HG03439 (cell line): ENCODE results near the gene PDLIM3.
"Not testable (repeated sequence)": the region's sequence is repeated elsewhere in the genome, so short reads cannot be mapped to it uniquely, and the experiment has no call there.

Experiments used
- ATAC-seq: cut with Tn5 transposase; IDR thresholded peaks from one replicate; pipeline ENCODE4 v1.9.1; 2021; ENCODE audit warnings: mild to moderate bottlenecking, moderate library complexity; ENCODE audit not compliant: unreplicated experiment

PDLIM3 gene

GRCh38 chr4:185554365-185555126, 19.2 kb upstream of the PDLIM3 start:
- ATAC-seq: no peak

- no peak for ATAC-seq
Measured at GRCh38 chr4:185552254-185552653, 16.9 kb upstream of the PDLIM3 start.

GRCh38 chr4:185550933-185551332, 15.6 kb upstream of the PDLIM3 start:
- no peak for ATAC-seq

GRCh38 chr4:185549095-185549639, 13.9 kb upstream of the PDLIM3 start:
- no peak for ATAC-seq

- no peak for ATAC-seq
Measured at GRCh38 chr4:185548587-185548986, 13.3 kb upstream of the PDLIM3 start.

GRCh38 chr4:185546335-185546734, 11.0 kb upstream of the PDLIM3 start:
- ATAC-seq: no peak

- ATAC-seq: no peak
Measured at GRCh38 chr4:185542626-185543315, 7.5 kb upstream of the PDLIM3 start.

- no peak for ATAC-seq
Measured at GRCh38 chr4:185541251-185541727, 6.0 kb upstream of the PDLIM3 start.

GRCh38 chr4:185540487-185541120, 5.3 kb upstream of the PDLIM3 start:
- ATAC-seq: no peak

GRCh38 chr4:185540040-185540439, 4.7 kb upstream of the PDLIM3 start:
- ATAC-seq: no peak

GRCh38 chr4:185538806-185539205, 3.5 kb upstream of the PDLIM3 start:
- no peak for ATAC-seq

GRCh38 chr4:185536411-185536709, 1.1 kb upstream of the PDLIM3 start:
- ATAC-seq: no peak

- no peak for ATAC-seq
Measured at GRCh38 chr4:185535612-185536410, 504 bp upstream of the PDLIM3 start.

GRCh38 chr4:185534511-185534865, 819 bp downstream of the PDLIM3 start:
- ATAC-seq: no peak

GRCh38 chr4:185532795-185533324, 2.4 kb downstream of the PDLIM3 start:
- no peak for ATAC-seq

- ATAC-seq: no peak
Measured at GRCh38 chr4:185532293-185532692, 3.0 kb downstream of the PDLIM3 start.

GRCh38 chr4:185531654-185532053, 3.7 kb downstream of the PDLIM3 start:
- not testable (repeated sequence) for ATAC-seq

- ATAC-seq: no peak
Measured at GRCh38 chr4:185529413-185529812, 5.9 kb downstream of the PDLIM3 start.

GRCh38 chr4:185524888-185525863, 10.1 kb downstream of the PDLIM3 start:
- no peak for ATAC-seq

GRCh38 chr4:185523862-185524261, 11.4 kb downstream of the PDLIM3 start:
- no peak for ATAC-seq
